Stimulated activated CD4-positive, alpha-beta T cell treated with anti-CD3 and anti-CD28 coated beads, Interleukin-4, amount 100 ng/mL, for 4 hours (primary cell): Measurements from ENCODE around the gene SECTM1.

ENCODE experiments used
- DNase-seq, 2 experiments: peaks; one replicate each; pipeline ENCODE4 v3.0.0-alpha.2; 2020

The SECTM1 gene

DNA sequence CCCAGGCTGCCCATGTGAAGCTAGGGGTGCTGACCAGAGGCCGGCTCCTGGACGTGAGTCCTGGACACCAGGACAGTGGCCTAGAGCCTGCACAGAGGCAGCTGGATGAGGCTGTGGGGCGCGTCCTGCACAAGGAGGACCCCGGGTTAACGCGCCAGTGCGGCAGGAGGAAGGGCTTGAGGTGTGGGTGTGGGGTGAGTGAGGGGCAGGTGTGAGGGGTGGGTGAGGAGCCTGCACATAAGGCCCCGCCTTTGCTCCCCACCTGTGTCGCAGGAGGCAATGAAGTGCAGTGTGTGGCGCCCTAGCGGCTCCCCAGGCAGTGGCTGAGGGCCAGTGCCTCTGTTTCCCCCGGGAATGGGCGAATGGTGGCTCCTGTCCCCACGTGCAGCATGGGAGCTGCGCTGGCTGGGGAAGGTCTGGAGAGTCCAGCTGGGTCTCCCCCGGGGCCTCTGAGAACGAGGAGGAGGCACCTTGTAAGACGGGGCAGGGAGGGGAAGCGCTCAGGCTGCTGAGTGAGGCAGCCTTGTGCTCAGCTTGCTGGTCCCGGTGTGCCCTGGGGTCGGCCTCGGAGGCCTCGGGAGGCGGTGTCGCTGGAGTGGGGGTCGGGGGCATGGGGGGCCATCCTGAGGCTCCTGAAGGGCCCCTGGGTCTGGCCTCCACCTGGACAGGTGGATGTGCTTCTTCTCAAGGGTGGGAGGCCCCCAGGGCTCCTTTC, 19.4 kb downstream of the SECTM1 start:
- DNase-seq, result no peak

DNA sequence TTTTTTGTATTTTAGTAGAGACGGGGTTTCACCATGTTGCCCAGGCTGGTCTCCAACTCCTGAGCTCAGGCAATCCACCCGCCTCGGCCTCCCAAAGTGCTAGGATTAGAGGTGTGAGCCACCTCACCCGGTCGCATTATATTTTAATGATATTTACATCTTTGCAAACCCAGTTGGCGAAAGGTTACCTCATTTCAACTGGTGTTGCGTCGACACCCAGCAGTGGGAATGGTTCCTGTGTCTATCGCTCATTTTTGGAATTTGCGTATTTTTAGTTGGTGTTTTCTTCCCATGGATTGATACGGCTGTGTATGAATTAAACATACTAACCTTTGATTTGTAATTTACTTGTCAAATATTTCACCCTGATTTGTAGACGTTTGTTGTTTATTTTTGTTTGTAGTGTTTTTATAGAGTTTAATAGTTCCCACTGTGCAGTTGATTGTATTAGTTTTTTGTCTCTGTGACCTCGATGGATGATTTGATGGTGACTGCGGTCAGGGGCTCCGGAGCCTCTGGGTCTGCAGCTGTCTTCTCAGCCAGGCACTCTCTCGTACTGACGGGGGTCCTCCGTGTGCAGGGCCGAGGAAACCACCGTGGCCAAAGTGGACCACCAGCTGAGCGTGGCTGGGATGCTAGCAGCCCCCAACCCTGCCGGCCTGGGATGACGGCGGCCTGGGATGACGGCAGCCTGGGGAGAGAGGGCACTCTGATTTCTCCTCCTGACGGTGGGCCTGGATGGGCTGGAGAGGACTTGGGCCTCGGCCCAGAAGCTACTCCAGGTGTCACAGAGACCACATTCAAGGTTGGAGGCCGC, 20.2 kb downstream of the SECTM1 start:
- no peak for DNase-seq

DNA sequence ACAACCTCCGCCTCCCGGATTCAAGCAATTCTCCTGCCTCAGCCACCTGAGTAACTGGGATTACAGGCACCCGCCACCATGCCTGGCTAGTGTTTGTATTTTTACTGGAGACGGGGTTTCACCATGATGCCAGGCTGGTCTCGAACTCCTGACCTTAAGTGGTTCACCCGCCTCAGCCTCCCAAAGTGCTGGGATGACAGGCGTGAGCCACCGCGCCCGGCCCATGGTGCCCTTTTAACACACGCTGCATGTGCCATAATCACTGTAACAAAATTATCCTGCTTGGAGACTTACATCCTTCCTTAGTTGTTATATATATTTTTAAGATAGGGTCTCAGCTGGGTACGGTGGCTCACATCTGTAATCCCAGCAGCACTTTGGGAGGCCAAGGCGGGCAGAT, 21.6 kb downstream of the SECTM1 start:
- DNase-seq, result no peak

DNA sequence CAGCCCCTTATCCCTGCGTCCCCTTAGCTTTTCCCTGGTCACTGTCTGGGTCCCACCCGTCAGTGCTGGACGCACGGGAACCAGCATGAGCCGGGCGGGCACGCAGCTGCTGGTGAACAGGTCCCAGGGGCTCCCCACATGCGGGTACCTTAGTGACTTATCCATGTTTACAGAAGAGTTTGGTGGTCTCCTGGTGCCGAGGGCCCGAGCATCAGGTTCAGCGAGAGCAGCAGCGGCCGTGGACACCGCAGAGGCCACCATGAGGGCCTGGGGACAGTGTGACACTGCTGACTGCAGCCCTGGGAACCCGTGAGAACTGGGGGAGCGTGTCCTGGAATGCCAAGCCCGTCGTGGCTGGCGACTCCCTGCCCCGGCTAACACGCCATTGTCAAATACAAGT, 22.7 kb downstream of the SECTM1 start:
- DNase-seq, result no peak

DNA sequence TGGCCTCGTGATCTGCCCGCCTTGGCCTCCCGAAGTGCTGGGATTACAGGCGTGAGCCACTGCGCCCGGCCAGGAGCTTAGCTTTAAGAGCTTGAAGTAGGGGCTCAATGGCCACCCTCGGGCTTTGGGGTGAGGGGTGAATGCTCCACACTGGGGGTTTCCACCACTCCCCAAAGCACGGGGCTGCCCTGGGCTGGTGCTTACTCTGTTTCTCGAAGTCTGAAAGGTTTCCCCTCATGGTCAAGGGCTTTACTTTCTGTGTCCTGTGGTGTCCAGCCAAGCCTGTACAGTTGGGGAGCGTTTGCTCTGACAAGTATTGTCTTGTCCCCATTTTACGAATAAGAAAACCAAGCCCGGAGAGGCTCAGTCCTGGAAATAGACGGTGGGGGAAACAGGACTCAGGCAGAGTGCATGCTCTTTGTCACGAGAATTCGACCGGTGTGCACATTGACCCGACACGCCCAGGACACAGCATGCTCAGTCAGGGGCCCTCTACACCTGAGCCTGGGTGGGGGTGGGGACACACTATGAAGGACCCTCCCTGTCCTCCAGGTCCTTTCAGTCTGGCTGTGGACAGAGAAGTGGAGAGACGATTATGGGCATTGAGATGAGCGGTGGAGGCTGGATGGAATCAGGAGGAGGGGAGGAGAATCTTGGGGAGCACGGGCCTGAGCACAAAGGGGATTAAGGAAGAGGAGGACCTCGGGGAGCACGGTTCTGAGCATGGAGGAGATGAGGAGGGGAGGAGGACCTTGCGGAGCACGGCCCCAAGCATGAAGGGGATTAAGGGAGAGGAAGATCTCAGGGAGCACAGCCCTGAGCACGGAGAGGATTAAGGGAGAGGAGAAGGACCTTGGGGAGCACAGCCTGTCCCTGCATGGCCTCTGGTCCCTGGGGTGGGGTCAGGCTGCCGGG, 23.7 kb downstream of the SECTM1 start:
- no peak for DNase-seq

DNA sequence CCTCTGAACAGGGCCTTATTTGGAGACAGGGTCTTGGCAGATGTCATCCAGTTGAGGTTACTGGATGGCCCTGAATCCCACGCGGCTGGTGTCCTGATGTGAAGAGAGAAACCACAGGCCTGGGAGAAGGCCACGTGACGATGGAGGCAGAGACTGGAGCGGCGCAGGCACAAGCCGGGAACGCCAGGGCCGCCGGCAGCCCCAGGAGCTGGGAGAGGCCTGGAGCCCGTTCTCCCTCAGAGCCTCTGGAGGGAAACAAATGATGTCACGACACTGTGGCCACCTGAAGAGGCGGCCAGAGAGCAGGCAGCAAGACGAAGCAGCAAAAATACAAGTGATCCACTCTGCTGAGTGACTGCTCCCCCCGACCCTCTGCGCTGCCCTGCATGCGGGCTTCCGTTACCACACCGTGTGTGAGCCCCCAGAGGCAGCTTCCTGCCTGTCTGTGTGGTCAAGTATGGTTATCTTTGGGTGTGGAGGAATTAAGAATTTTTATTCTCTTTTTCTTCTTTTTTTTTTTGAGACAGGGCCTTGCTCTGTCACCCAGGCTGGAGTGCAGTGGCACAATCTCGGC, 27.8 kb downstream of the SECTM1 start:
- DNase-seq, result no peak

DNA sequence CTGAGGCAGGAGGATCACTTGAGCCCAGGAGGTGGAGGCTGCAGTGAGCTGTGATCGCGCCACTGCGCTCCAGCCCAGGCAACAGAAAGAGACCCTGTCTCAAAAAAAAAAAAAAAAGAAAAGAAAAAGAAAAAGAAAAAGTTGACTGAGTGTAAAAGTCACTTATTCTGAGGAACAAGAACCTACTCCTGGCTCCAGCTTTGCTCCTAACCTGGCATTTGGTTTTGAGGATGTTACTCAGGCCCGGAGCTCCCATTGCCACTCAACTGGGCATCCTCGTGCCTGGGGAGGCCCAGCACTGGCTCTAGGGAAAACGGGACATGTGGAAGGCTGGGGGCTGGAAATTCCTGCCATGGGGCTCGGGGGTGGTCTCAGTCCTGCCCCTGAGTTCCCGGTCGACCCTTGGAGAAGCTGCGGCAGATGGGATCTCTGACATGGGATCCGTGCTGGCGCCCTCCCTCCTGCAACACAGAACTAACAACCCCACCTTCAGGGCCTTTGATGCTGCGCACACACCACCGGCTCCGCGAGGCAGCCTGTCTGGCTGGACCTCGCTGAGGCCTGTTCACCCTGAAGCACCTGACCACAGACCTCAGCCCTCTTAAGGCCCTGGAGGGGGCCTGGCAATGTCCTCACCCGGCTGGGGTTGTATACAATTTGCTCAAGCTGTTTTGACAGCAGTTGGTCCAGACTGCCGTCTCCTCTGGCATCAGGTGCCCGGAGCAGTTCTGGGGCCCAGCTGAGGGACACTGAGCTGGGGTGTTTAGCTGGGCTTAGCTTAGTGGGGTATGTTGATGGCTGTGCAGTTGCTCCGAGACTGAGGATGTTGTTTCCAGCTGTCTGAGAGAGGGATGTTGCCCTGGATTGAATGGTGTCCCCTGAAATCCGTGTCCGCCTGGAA, 28.5 kb downstream of the SECTM1 start:
- no peak for DNase-seq

DNA sequence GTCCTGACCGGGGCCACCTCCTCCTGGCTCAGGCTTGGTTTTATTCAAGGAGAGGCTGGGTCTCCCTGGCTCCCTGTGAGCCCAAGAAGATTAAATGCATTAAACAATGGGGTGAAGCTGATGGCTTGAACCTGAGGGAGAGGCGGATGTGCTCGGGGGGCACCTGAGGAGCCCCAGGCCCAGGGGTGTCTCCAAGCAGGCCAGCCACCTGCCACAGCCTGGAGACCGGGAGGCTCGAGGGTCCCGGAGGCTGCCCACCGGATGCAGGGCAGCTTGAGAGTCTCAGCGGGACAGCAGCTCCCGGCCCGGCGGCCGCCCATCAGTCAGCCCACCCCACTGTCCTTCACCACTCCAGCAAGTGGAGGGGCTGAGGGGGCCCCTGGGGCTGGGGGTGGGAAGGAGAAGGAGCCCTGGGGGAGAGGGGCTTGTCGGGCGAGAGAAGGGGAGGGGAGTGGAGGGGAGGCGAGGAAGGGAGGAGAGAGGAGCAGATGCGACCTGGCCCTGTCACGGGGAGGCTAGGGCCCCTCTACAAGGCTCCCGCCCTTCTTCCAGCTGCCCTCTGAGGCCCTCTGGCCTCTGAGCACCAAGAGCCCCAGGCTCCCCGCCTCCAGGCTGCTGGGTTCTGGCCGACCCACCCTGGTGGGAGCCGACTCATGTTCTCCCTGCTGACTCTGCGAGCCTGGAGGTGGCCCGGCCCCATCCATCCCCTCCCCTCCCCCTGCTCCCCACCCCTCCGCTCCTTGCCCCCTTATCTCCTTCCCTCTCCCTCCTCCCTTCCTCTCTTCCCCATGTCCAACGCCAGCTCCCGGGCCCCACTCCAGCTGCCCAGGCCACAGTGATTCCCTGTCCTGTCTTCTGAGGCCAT, 29.4 kb downstream of the SECTM1 start:
- DNase-seq, result no peak

DNA sequence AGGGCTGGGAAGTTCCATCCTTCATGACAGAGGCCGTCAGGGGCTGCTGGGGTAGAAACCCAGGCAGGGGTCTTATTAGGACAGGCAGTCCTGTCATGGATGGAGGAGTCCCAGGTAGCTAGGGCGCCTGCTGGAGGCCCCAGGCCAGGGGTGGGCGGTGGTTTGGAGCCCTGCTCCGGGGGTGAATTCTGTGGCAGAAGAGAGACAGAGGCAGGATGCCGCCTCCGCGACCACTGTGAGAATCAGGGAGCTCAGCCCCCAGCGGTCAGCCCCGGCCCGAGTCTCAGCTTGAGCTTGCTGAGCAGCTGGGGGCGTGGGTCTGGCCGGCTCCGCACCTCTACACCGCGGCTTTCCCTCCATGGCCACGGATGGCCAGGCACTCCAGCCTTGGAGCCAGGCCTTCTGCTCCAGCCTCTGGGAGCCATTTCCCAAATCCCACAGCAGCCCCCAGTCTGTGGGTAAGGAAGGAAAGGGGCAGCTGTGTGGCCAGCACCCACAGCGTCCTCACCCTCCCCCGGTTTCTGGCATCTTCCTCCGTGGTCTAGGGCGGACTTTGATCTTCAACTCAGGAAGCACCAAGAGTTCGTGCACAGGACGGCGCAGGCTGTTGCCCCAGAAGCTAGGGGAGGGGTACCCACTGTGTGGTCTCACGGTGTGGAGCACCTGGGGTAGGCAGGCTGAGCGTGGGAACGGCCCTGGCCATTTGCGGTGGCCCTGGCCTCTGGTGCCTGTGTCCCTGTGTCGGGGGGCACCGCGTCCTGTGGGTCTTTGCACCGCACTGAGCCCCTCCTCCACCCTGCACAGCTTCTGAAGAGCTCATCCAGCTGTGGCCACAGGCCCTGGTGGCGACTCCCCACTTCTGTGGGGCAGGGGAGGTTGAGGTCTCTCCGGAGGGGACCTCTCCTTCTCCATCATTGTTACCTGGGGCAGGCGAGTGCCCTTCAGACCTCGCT, 30.3 kb downstream of the SECTM1 start:
- DNase-seq, result no peak

DNA sequence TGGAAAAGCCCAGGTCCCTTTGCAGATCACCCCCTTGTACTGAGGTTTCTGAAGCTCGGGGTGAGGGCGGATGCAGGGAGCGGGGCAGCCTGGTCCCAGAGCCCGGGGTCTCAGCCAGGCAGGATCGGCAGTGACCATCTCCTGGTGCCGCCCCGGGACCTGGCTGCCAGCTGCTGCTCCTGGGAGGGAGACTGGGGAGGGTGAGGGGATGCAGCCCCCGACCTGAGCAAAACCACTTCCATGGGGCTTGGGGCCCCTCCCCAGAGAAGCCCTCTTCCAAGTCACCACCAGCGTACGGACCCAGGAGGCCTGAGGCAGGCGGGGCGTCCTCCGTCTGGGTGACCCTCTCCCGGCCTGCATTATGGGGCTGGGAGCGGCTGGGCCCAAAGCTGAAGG, 31.0 kb downstream of the SECTM1 start:
- no peak for DNase-seq

DNA sequence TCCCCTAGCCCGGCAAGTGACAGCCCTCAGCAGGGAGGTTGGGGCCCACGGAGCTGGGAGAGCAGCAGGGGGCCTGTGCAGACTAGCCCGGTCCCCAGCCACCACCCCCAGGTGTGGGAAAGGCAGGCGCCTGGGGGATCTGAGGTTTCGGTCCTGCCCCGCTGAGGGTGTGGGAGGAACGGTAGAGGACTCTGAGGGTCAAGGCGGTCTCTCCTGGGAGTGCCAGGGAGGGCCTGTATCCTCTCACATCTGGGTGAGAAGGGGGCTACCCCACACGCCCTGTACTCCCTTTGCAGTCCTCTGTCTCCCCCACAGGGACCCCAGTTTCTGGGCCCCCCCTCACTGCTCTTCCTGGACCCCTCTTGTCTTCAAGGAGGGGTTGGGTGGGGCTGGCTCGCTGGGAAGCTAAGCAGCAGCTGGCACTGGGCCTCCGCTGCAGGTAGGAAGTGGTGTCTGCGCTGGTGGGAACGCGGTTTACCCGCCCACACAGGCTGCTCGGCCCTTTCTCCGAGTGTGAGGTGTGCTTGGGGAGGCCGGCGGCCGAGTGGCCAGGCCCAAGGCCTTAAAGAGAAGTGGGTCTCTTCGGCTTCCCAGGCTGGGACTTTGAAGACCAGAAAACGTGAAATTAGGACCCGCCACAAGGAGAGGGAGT, 31.5 kb downstream of the SECTM1 start:
- peak; percentile 54 for DNase-seq

DNA sequence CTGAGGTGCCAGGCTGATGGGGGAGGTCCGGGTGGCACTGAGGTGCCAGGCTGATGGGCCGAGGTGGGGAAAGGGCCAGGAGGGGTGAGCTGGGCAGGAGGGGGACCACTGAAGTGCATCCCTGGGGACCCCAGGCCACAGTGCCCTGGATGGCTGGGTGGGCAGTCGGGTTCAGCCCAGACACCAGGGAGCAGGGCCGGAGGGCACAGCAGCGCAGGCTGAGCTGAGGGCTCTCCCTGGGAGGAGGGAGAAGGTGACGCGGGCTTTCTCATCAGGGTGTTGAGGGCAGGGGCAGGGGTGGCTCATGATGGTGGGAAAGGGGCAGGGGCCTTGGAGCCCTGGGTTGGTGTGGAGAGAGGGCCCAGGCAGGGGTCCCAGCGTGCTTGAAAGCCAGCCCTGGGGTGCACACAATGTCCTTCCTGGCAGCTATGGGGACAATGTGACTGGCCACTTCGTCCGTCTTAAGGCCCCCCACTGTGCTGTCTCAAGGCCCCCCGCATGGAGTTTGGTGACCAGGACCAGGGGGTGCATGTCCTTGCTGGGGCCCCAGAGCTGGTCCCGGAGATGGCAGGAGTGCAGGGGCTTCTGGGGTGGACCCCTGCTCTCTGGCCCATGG, 32.2 kb downstream of the SECTM1 start:
- no peak for DNase-seq

DNA sequence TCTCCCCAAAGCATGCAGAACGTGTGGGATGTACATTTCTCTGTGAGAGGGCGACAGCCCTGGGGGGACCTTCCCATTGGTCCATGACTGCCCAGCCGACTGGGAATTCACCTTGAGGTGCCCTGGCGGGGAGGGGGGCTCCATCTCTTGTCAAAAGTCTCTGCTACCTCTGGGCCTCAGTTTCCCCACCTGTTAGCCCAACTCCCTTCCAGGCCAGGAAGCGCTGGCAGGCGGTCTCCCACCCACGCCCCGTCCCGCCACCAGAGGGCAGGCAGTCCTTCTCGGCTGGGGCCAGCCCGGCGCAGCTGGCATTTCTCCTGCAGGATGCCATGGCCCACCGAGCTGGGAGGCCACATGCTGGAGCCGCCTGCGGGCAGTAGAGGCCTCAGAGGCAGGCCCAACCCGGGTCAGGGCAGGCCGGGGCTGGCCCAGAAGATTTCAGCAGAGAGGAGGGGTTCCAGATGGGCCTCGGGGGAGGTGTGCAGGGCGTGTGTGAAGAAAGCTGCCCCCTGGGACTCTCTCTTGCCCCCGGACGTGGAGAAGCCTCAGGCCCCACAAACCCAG, 32.8 kb downstream of the SECTM1 start:
- DNase-seq, result peak; percentile 54 to 65

DNA sequence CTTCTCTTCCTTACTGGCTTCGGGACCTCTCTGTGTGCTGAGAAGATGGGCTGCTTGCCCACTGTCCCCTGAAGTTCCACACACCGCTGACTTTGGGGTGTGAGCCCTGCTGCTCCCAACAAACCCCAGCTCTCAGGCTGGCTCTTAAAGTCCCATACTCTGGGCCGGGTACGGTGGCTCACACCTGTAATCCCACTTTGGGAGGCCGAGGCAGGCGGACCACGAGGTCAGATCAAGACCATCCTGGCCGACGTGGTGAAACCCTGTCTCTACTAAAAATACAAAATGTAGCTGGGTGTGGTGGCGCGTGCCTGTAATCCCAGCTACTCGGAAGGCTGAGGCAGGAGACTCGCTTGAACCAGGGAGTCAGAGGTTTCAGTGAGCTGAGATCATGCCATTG, 33.3 kb downstream of the SECTM1 start:
- no peak for DNase-seq

DNA sequence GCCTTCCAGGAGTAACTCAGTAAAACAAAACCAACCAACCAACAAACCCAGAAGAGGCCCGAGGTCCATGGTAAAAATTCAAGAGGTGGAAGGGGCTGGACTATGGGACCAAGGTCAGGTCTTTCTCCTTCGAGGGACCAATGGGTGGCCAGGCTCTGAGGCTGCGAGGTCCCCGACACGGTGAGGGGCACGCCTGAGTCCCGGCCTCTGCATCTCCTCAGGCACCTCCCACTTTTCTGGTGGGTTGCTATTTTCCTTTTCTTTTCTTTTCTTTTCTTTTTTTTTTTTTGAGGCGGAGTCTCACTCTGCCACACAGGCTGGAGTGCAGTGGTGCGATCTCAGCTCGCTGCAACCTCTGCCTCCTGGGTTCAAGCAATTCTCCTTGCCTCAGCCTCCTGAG, 34.1 kb downstream of the SECTM1 start:
- DNase-seq, result peak in 1 of 2 experiments; percentile 46

DNA sequence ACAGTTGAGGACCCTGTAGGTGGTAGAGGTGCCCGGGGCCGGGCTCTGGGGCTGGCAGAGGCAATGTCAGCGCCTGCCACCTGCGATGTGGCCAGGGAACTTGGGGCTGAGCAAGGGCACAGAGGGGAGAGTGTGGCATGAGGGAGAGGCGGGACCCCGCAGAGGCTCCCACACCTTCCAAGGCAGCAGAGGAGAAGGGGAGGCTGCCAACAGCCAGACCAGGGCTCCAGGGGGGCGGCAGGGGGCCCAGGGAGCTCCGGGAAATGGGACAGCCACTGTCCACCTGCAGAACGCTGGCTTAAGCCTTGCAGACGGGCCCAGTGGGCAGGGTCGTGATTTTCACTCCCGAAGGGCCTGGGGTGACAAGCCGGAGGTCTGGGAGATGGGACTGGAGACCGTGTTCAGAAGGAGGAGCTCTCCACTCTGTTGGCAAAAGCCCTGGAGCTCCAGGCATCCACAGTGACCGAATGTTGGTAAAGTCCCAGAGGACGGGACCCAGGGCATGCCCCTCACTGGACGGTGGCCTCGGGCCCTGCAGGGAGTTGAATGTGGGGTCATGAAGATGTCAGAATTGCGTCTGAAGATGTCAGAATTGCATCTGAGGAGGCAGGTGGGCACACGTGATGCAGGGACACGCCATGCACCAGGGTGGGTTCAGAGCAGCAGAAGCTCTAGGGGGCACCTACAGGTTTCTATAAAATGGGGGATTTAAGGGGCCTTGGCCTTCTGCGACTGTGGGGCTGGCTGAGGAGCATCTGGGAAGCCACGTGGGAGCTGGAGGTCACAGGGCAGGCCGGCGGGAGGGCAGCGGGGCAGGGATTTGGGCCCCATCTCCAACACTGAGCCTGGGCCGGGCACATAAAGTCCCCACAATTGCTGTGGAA, 34.8 kb downstream of the SECTM1 start:
- DNase-seq, result no peak
